ENCODE data around the gene SUMF1.

DNA sequence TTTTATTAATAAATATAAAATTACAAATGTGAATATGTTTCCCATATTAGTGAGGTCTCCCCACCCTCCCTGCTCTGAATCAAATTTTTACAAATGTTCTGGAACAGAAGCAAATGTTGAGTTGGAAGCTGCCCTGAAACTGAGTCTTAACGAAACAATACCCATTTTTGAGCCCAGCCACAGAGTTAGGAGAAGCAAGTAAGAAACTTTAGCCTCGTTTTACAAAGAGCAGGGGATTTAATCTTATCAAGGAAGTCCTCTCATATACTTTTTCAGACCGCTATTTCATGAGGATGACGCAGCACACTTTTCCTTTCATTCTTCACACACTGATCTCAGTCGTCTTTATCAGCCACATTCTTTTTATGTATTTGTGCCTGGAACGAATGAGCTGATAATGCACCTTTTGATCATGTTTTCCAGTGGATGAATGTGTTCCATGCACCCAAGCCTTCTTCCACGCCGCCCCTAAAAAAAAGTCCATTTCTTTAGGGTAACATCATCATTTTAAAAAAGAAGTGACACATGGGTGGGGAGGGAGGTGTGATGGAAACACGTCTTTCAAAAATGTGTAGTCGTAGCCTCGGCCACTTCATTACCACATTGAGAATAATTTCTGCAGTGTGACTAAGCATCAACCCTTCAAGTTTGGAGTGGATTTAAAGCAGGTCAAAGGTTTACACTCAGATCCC is 115.8 kb downstream of the SUMF1 start:
- TF ChIP-seq EZH2 (IDR thresholded peaks at IDR 0.05; ENCODE audit: low read length) (no peak), CTCF (optimal IDR thresholded peaks at IDR 0.05 in 1 of 3, IDR thresholded peaks at IDR 0.05 in 1 of 3, conservative IDR thresholded peaks at IDR 0.05 in 1 of 3; ENCODE audit: extremely low read depth in 1 of 3, insufficient read depth in 2 of 3, low read length in 3 of 3) (no peak)

All from keratinocyte (primary cell).